ENCODE measurements around the gene OR51S1. TPM values are rescaled to one million over a fixed set of nuclear protein-coding genes. Genes with fewer than 3 reads are reported as not detected.
A peak's percentile ranks its signal among the peaks of the same experiment; 100 is the strongest.

The OR51S1 gene
- total RNA-seq, 1 experiment from 2014 or later = not detected

DNA sequence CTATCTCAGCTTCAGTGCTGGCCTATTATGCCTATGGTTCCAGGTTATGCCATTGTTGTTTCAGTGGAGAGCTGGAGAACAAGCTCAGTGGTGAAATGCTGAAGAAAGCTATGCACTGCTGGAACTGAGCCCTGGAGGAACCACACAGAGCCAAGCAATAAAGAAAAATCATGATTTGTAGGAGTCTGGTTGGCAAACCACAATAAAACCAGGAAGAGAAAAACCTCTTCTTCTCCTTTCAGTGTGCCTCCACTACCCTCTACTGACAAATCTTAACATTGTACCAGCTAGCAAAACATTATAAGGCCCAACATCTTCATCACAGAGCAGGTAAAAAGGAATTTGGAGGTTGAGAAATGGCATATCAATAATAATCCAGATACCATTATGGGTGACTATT lies 22.6 kb downstream of the OR51S1 start:
- H3K36me3 Mint-ChIP-seq (ENCODE audit: insufficient read depth, unreplicated experiment) = no peaks in the 10 kb centered on the region
- no peaks in the 10 kb centered on the region for H3K27me3 Mint-ChIP-seq (ENCODE audit: unreplicated experiment)
- H3K4me1 Mint-ChIP-seq (ENCODE audit: low read depth, unreplicated experiment) = no peaks in the 10 kb centered on the region
- DNase-seq = no peak
- intact Hi-C loops (cut with micrococcal nuclease; ENCODE audit: unreplicated experiment) = loop anchor here (1.0 to 10.0 kb wide), 2 partner anchors 178 to 189 kb away; partner anchors contain the start of gene OR51D1
- no peak overlapping the region for H3K27ac Mint-ChIP-seq (ENCODE audit: unreplicated experiment)
- CTCF ChIA-PET = interaction anchor here (2.2 kb wide), 1 partner anchor 190 kb away, joined by 25 read pairs; the partner anchor contains the start of gene OR51D1
- no peak overlapping the region for H3K4me3 Mint-ChIP-seq (ENCODE audit: low read depth, unreplicated experiment)
- BruUV-seq (replicated peaks) = no TSS peak
- peak; percentile 23 for TF ChIP-seq CTCF (IDR thresholded peaks at IDR 0.05; ENCODE audit: unreplicated experiment)
- H3K9me3 Mint-ChIP-seq (ENCODE audit: low read depth, unreplicated experiment) = peaks cover under 1% of the 10 kb centered on the region

- H3K9me3 Mint-ChIP-seq (ENCODE audit: low read depth, unreplicated experiment) = peaks cover 3% of the 10 kb centered on the region
- no peak for TF ChIP-seq CTCF (IDR thresholded peaks at IDR 0.05; ENCODE audit: unreplicated experiment)
- H3K36me3 Mint-ChIP-seq (ENCODE audit: insufficient read depth, unreplicated experiment) = no peaks in the 10 kb centered on the region
- no peaks in the 10 kb centered on the region for H3K4me1 Mint-ChIP-seq (ENCODE audit: low read depth, unreplicated experiment)
- no peak overlapping the region for H3K27ac Mint-ChIP-seq (ENCODE audit: unreplicated experiment)
- intact Hi-C loops (cut with micrococcal nuclease; ENCODE audit: unreplicated experiment) = loop anchor here (10.0 kb wide), 1 partner anchor 180 kb away; no protein-coding TSS in a partner anchor
- no peaks in the 10 kb centered on the region for H3K27me3 Mint-ChIP-seq (ENCODE audit: unreplicated experiment)
- H3K4me3 Mint-ChIP-seq (ENCODE audit: low read depth, unreplicated experiment) = no peak overlapping the region
- no TSS peak for BruUV-seq (replicated peaks)
- CTCF ChIA-PET = interaction anchor here (2.2 kb wide), 1 partner anchor 188 kb away, joined by 25 read pairs; the partner anchor contains the start of gene OR51D1
- no peak for DNase-seq
These were observed 23.9 kb downstream of the OR51S1 start for GRCh38 chr11:4825132-4825531.

DNA sequence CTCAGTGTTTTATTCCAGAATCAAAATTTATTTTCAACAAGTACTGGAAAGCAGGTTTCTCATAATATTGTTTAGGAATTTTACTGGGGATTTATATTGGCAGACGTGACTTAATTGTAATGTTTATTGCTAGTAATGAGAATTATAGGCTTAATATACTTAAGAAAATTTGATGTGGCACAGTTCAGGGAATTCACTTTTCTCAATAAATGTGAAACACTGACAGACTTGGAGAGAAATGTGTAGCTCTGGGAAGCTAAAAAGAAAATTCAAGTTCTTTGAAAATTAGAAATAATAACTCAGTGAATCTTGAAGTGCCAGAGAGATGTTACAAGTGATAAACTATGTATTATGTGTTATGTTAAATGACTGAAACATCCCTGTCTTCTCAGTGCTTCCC lies 28.0 kb downstream of the OR51S1 start, which contains the start of gene OR51F2:
OR51F2 (plus strand) TSS at position 301 of the 400 bp plus-strand sequence. CDS start 101 bp downstream, outside the sequence.
- H3K36me3 Mint-ChIP-seq (ENCODE audit: insufficient read depth, unreplicated experiment) = no peaks in the 10 kb centered on the region
- no peak for DNase-seq
- CTCF ChIA-PET = no interaction called here
- no TSS peak for BruUV-seq (replicated peaks)
- no peak within 1 kb of the TSS for H3K4me3 Mint-ChIP-seq (ENCODE audit: low read depth, unreplicated experiment)
- H3K4me1 Mint-ChIP-seq (ENCODE audit: low read depth, unreplicated experiment) = no peaks in the 10 kb centered on the region
- peaks cover 3% of the 10 kb centered on the region for H3K9me3 Mint-ChIP-seq (ENCODE audit: low read depth, unreplicated experiment)
- intact Hi-C loops (cut with micrococcal nuclease; ENCODE audit: unreplicated experiment) = loop anchor here (10.0 kb wide), 1 partner anchor 184 kb away; no protein-coding TSS in a partner anchor
- H3K27ac Mint-ChIP-seq (ENCODE audit: unreplicated experiment) = no peak within 1 kb of the TSS
- no peaks in the 10 kb centered on the region for H3K27me3 Mint-ChIP-seq (ENCODE audit: unreplicated experiment)
- no peak for TF ChIP-seq CTCF (IDR thresholded peaks at IDR 0.05; ENCODE audit: unreplicated experiment)

DNA sequence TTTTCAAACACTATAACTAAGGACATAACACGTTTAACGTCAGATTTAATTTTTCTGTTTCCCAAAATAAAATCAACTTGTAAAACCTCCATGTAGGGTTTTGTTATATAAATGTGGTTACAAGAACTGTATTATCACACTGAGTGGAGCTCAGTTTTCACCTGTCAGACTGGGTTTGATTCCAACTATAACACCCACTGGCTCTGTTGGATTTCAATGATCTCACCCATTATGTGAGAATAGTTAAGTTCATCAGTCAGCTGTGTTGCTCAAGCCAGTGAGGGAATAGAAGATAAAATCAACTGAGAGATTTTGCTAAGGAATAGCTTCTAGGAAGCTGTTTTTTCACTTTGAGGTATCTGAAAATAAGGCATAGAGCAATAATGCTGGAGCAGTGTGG lies 39.8 kb downstream of the OR51S1 start:
- Mint-ChIP-seq H3K36me3 (ENCODE audit: insufficient read depth, unreplicated experiment) (no peaks in the 10 kb centered on the region), H3K4me1 (ENCODE audit: low read depth, unreplicated experiment) (no peaks in the 10 kb centered on the region), H3K27ac (ENCODE audit: unreplicated experiment) (no peak overlapping the region), H3K27me3 (ENCODE audit: unreplicated experiment) (no peaks in the 10 kb centered on the region), H3K4me3 (ENCODE audit: low read depth, unreplicated experiment) (no peak overlapping the region), H3K9me3 (ENCODE audit: low read depth, unreplicated experiment) (no peaks in the 10 kb centered on the region)
- CTCF ChIA-PET = no interaction called here
- TF ChIP-seq CTCF (IDR thresholded peaks at IDR 0.05; ENCODE audit: unreplicated experiment) = no peak
- intact Hi-C loops (cut with micrococcal nuclease; ENCODE audit: unreplicated experiment) = no loop called here
- no peak for DNase-seq
- no TSS peak for BruUV-seq (replicated peaks)

All from Calu3 (cell line).